IPS DF 4.7 (cell line): ENCODE results near the gene G3BP1.
"Not testable (repeated sequence)": the region's sequence is repeated elsewhere in the genome, so short reads cannot be mapped to it uniquely, and the experiment has no call there.

Experiments used
- DNase-seq: peaks from one replicate; pipeline ENCODE4 v3.0.0-alpha.2; 2013; ENCODE audit warnings: low spot score; ENCODE audit errors: extremely low read depth

Gene G3BP1

DNA sequence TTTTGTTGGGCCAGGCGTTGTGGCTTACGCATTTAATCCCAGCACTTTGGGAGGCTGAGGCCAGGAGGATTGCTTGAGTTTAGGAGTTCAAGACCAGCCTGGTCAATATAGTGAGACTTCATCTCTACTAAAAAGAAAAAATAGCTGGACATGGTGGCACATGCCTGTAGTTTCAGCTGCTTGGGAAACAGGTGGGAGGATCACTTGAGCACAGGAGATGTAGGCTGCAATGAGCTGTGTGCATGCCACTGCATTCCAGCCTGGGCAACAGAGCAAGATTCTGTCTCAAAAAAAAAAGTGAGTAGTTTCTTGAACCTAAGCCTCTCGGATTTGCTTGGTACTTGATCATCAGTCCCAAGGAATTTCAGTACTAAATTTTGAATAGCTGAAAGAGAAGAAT lies 26.9 kb downstream of the G3BP1 start:
- no peak for DNase-seq

DNA sequence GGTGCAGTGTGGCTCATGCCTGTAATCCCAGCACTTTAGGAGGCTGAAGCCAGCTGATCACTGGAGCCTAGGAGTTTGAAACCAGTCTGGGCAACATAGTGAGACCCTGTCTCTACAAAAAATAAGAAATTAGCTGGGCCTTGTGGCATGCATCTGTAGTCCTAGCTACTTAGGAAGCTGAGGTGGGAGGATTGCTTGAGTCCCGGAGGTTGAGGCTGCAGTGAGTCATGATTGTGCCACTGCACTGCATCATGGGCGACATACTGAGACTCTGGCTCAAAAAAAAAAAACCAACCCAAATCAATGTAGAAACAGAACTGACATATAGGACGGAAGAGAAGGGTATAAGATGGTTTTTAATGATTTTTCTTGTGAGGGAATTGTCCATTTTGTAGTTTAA lies 27.7 kb downstream of the G3BP1 start:
- no peak for DNase-seq

DNA sequence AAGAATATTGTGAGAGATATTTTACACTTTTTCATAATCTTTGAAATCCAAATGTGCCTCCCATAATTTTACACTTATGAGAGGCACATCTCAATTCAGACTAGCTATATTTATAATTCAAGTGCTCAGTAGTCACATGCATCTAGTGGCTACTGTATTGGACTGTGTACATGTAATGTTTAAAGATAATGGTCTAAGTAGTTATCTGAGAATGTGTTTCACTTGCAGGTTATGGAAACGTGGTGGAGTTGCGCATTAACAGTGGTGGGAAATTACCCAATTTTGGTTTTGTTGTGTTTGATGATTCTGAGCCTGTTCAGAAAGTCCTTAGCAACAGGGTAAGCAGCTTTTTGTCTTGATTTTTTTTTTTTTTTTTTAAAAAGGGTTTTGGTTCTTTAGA lies 28.8 kb downstream of the G3BP1 start:
- DNase-seq: no peak

DNA sequence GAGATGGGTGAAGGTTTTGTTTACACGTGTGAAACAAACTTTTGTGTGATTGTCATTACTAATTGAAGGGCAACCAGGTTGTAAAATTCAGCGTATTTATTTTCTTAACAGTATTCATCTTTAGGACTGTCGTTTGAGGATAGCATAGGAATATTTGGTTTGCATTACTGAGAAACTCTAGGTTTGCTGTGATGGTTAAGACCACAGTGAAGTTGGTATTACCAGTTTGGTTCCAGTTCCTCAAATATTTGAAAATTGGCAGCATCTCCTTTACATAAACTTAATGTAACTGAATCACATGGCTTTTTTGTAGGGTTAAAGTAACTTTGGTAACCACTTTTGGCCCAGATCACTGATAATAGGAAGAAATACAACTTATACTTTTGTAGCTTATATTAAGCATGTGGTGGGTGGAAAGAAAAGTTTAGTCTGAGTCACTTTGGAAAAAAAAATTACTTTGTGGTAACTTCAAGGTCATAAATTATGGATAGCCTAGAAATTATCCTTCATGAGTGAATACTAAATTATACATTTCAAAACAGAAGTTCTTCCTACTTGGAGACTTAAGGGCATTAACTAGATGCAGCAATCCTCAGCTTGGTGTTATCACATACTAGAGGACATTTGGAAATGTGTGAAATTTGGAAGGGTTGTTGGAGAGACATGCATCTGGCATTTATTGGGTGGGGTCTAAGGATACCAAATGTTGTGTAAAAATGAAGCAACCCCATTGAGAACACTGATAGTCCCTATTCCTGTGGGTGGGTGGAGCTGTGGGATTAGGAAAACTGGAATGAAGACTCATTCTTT lies 33.9 kb downstream of the G3BP1 start:
- no peak for DNase-seq

DNA sequence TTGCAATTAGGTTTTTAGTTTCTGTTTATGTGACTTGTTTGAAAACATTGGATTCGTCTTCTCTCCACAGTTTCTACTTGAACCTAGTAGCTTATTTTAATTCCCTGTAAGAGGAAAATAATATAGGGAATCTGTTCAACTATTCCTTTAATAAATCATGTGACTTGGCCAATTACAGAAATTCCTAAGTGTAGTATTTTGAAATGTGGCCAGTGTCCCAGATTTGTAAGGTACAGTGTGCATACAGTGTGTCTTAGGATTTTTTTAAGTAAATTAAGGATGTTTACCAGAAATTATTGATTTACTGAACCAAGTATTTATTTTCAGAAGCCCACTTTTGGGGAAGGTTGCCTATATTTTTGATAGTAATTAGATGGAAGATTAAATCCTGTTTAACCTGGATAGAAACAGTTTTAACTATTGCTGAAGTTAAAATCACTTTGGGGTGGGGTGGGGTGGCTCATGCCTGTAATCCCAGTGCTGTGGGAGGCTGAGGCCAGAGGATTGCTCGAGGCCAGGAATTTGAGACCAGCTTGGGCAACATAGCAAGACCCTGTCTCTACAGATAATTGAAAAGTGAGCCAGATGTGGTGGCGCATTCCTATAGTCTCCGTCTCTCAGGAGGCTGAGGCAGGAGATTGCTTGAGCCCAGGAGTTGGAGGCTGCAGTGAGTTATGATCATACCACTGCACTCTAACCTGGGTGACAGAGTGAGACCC lies 36.9 kb downstream of the G3BP1 start:
- DNase-seq: no peak

DNA sequence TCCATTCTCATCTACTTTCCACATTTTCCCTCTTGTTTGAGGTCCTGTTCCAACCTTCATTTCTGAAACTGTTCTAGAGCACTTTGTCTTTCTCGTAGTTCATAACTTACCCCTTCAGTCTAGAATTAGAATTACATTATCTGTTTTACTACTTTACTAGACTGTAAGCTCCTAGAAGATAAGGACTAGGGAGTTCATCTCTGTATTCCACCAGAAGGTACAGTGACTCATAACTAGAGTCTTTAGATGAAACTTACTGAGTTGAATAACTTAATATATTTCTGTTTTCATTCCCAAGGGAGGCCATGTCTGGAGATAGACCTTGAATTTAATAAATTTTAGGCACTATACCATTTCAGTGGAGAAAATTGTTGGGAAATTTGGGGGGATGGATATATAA lies 38.7 kb downstream of the G3BP1 start:
- DNase-seq: no peak

DNA sequence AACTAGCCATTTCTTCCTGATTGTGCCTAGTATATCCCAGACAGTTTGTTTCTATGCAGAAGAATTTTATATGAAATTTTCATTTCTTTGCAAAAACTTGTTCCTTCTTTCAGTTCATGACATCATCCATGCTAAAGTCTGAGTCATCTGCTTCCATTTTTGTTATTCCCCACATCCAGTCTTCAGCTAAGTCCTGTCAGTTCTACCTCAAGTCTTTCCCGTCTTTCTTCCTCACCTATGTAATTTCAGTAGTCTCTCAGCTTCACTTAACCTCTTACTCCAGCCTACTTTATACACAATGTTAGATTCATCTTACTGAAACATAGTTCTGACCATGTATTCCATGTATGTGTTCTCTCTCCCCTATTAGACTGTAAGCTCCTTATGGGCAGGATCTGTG lies 39.1 kb downstream of the G3BP1 start:
- DNase-seq: no peak

DNA sequence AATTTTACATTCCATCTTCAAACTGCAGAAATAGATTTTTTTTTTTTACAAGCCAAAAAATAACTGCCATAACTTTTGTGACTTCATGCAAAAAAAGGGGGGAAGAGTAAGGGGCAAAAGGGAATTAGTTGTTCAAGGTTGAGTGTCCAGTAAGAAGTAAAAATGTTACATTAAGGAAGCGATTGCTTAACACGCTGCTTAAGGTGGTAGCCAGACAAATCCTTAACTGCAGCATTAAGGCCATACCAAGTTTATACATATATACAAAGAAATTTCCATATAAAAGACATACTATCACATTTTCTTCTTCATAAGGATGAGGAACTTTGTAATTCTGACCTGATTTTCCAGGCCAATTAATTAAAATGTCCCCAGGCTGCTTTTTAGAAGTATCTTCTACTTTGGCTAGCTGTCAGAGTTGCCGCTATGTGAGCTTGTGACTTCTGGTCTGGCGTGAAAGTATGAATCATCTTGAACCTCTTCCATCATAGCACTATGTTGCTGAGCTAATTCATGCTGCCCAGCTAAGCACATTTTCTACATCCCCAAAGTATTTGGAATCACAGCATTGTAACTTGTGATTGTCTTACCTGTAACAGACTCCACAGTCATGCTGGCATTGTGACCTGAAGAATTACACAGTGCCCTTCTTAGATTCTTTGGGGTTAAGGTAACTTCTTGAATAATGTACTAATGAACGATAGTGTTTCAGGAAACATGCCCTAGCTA lies 40.0 kb downstream of the G3BP1 start:
- no peak for DNase-seq

DNA sequence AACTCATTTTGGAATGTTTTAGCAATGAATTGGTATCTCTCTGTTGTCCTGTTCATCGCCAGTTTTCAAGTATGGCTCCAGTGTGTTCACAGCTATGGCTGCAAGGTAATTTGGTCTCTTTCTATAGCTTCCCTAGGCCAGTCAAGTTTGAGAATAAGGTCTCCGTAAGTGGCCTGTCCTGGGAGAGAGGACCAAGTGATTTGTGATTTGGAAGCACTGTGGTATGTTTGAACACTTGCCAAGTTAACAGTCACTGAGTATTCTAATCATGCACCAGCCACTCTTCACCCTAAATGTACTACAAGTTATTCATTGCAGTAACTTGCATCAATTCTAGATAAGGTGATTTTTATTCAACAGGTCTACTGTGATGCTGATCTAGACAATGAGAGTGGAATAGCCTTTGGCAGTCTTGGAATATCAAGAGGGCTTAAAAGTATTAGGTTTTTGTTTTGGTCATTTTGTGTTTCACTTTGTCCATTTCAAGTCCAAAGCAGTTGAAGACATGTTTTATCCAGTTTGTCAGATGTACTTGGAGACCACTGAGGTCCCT lies 41.1 kb downstream of the G3BP1 start:
- DNase-seq: no peak

DNA sequence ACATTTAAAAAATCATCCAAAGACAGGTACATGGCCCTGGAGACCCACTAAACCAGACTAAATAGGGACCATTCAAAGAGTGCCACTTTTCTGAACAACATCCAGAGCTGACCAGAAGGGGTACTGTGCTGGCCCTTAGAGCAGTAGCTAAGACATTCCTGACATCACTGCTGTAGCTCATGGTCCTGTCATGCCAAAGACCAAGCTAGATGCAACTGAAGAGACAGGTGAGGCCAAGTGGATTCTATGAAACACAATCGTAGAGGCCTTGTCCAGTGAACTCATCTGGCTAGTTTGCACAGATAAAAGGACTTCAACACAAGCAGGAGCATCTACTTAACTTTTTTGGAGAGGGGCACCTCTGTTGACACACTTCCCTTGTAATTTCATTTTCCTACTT lies 43.3 kb downstream of the G3BP1 start:
- DNase-seq: no peak

DNA sequence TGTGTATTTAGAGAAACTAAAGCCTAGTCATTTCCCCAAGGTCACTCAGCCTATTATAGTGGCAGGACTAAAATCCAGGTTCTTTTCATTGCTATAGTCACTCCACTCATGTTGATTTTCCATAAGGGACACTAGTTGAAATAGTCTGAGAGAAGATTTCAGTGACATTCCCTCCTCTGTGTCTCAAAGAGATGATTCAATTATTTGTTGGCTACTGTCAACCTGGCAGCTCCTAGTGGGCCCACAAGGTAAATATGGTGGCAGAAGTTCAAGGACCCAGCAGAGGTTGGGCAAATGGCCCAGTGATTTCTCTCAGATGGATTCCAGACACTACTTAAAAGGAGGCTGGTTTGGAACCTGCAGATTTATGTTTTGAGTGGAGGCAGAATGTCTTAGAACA lies 48.1 kb downstream of the G3BP1 start:
- no peak for DNase-seq

DNA sequence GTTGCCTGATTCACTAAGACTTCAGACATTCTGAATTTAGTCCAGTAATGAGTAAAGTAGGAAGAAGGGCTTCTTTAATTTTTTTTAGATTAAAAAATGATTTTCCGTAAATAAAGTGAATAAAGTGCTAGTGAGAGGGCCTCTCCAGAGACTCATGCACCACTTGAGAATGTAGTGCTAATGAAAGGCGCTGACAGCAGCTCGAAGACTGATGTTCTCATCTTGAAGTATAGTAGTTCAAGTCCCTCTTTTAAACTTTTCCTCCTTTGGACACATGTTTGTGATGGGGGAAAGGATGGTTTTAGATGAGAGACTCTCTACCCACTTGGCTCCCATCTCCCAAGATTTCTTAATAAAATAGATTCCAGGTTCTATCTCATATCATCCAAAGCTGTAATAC lies 48.5 kb downstream of the G3BP1 start:
- no peak for DNase-seq

DNA sequence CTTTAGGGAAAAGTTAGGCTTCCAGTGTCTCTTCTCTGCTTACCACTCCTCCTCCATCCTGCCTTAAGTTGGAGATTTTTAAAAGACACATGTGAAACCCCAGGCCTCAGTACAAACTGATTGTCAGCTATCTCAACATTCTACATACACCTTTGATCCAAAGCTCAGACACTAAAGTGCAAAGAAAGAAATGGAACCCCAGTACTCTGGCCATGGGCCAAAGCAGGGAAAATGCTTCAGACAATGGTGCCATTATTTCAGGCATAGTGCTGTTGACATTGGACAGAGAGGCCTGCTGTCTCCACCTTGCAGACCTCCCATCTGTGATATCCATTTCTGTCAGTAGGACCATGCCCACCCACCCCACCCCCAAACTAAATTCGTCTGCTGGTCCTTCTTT lies 49.1 kb downstream of the G3BP1 start:
- no peak for DNase-seq

DNA sequence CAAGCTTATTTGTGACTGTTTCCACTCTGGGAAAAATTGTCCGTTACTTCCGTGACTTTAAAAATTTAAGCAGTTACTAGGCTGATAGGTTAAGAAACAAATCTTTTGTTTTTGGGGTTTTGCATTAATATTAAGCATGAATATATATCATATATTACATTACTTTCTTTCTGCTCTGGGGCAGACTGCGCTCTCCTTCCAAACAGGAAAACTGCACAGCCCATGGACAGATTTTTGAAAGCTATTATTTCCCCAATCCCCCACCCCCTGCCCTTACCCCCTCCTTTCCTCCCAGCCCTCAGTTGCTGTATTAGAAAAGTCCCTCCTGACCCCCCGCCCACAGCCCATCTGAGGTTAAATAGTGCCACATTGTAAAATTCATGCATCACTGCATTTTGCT lies 50.4 kb downstream of the G3BP1 start:
- DNase-seq: no peak

DNA sequence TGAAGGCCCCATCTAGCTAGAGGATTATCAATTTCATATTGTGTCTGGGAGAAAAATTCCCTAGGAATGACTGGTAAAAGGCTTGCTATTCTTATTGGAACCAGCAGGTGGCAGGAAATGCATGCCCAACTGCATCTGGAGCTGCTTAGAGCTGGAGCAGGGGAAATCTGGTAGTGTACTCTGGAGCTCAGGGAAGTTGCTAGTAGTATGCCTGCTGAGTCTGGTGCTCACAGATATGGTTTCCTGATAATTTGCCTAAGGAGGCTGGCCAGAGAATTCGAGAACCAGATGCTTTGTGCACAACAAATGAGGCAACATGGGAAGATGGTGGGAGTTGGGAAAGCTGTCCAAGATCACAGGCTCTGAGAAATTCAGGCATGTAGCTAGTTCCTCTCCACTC lies 53.7 kb downstream of the G3BP1 start:
- peak; percentile 44 for DNase-seq

DNA sequence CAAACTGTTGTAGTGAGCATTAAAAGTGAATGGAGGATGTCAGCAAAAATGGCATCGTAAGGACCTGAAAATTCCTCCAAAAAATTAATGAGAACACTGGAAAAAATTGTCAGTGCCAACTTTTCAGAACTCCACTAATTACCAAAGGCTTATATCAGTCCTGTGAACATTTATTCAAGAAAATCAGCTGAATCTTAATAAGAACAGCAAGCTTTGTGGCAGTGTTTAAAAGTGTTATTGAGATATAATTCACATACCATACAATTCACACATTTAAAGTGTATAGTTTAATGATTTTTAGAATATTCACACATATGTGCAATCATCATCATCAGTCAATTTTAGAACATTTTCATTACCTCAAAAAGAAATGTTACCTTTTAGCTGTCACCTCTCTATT lies 57.6 kb downstream of the G3BP1 start:
- DNase-seq: no peak

DNA sequence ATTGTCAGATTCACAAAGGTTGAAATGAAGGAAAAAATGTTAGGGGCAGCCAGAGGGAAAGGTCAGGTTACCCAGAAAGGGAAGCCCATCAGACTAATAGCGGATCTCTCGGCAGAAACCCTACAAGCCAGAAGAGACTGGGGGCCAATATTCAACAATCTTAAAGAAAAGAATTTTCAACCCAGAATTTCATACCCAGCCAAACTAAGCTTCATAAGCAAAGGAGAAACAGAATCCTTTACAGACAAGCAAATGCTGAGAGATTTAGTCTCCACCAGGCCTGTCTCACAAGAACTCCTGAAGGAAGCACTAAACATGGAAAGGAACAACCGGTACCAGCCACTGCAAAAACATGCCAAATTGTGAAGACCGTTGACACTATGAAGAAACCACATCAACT lies 61.1 kb downstream of the G3BP1 start:
- not testable (repeated sequence) for DNase-seq

DNA sequence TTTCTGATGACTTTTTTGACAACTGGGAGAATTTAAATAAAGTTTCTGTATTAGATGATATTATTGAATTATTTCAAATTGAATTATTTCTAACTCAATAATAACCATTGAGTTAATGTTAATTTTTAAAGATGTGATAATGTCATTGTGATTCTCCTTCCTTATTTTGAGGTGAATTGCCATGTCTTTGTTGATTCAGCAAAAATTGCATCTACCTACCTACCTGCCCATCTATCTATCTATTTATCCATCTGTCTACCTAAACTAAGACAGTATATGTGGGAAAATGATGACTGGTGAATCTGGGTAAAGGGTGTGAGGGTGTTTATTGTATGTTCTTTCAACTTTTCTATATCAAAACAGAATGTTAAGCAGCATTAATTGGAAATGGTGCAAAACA lies 75.0 kb downstream of the G3BP1 start:
- no peak for DNase-seq

DNA sequence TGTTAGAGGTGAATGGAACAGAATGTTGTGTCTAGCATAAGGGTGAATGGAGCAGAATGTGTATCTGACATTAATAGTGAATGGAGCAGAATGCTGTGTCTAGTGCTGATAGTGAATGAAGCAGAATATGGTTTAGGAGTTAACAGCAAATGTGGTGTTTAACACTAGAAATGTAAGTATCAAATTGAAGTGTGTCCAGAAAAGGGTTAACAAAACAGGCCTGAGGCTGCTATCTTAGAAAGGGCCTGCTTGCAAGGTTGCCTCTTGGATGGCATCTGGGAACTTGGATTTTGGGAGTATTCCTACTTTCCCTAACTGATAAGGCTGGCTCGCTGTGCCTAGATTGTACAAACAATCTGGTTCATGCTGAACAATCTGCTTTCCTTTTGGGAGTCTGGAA lies 76.1 kb downstream of the G3BP1 start:
- DNase-seq: no peak

DNA sequence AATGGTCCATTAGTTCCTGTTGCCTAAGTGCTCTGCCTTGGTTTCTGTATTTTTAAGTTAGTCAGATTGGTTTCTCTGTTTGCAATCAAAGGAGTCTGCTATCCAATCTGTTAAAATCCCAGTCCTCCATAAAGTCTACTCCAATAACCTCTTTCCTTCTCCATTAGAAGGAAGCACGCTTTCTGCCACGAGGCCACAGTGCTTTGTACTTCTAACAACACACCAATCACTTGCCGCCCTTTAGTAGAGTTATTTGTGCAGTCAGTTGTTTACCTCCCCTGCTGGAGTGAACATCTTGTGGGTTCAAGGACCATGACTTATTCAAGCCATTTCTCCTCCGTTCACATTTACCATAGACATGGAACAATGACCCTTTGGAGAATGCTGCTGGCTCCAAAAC lies 83.9 kb downstream of the G3BP1 start:
- DNase-seq: no peak

DNA sequence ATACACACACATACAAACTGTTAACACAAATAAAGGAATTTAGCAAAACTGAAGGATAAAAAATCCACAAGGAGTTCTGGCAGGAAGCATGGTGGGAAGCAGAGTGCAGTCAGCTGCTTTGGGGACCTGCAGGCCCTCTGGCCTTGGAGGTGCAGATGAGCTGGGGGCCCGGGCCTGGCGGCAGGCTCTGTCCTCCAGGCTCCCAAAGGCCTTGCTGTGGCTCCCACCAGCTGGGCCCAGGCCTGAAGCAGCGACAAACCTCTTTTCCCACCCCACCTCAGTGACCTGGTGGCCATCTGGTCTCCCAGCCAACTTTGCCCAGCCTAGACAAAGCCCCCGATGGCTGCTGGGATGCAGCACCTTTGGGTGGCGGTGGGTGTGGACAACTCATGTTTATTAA lies 85.1 kb downstream of the G3BP1 start:
- no peak for DNase-seq

DNA sequence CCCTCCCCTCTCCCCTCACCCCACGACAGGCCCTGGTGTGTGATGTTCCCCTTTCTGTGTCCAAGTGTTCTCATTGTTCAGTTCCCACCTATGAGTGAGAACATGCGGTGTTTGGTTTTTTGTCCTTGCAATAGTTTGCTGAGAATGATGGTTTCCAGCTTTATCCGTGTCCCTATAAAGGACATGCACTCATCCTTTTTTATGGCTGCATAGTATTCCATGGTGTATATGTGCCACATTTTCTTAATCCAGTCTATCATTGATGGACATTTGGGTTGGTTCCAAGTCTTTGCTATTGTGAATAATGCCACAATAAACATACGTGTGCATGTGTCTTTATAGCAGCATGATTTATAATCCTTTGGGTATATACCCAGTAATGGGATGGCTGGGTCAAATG lies 89.1 kb downstream of the G3BP1 start:
- DNase-seq: not testable (repeated sequence)
